Nephron progenitor cell (in vitro differentiated cells): ENCODE measurements around the gene URM1.
"Not testable (repeated sequence)": the region's sequence is repeated elsewhere in the genome, so short reads cannot be mapped to it uniquely, and the experiment has no call there.

Experiments
- DNase-seq: peaks from one replicate; pipeline ENCODE4 v3.0.0; 2021
- H3K27ac Mint-ChIP-seq: 2 replicates; pipeline ENCODE4 v1.8.0; 2021; ENCODE audit warnings: mild to moderate bottlenecking, moderate library complexity, mixed read lengths
- H3K27me3 Mint-ChIP-seq: 2 replicates; pipeline ENCODE4 v1.8.0; 2021; ENCODE audit warnings: mild to moderate bottlenecking, low read depth, mixed read lengths; ENCODE audit not compliant: poor library complexity
- H3K36me3 Mint-ChIP-seq: 2 replicates; pipeline ENCODE4 v1.8.0; 2021; ENCODE audit warnings: low read depth, mixed read lengths
- H3K4me1 Mint-ChIP-seq: 2 replicates; pipeline ENCODE4 v1.8.0; 2021; ENCODE audit warnings: mixed read lengths
- H3K4me3 Mint-ChIP-seq: 2 replicates; pipeline ENCODE4 v1.8.0; 2021; ENCODE audit warnings: mild to moderate bottlenecking, moderate library complexity, mixed read lengths
- H3K9me3 Mint-ChIP-seq: 2 replicates; pipeline ENCODE4 v1.8.0; 2021; ENCODE audit warnings: mild to moderate bottlenecking, moderate library complexity, mixed read lengths
- TF ChIP-seq, protein P1 (sequence below): fragments of 200-600 bp; sonication (generic); IDR thresholded peaks from 2 replicates; pipeline ENCODE4 v1.5.0; 2021; ENCODE audit warnings: antibody characterized with exemption

URM1 gene

GRCh38 chr9:128324401-128324800 lies 46.8 kb upstream of the URM1 start:
- peaks cover 19% of the 10 kb centered on the region for H3K4me1 Mint-ChIP-seq
- peak overlapping the region; percentile 97 for H3K4me3 Mint-ChIP-seq
- no peak for DNase-seq
- peaks cover 17% of the 10 kb centered on the region for H3K36me3 Mint-ChIP-seq
- peaks cover 4% of the 10 kb centered on the region for H3K27me3 Mint-ChIP-seq
- TF ChIP-seq, protein P1, sequence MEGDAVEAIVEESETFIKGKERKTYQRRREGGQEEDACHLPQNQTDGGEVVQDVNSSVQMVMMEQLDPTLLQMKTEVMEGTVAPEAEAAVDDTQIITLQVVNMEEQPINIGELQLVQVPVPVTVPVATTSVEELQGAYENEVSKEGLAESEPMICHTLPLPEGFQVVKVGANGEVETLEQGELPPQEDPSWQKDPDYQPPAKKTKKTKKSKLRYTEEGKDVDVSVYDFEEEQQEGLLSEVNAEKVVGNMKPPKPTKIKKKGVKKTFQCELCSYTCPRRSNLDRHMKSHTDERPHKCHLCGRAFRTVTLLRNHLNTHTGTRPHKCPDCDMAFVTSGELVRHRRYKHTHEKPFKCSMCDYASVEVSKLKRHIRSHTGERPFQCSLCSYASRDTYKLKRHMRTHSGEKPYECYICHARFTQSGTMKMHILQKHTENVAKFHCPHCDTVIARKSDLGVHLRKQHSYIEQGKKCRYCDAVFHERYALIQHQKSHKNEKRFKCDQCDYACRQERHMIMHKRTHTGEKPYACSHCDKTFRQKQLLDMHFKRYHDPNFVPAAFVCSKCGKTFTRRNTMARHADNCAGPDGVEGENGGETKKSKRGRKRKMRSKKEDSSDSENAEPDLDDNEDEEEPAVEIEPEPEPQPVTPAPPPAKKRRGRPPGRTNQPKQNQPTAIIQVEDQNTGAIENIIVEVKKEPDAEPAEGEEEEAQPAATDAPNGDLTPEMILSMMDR = no peak
- H3K27ac Mint-ChIP-seq = peak overlapping the region; percentile 78
- no peaks in the 10 kb centered on the region for H3K9me3 Mint-ChIP-seq

- TF ChIP-seq, protein P1 = no peak
- no peak for DNase-seq
- Mint-ChIP-seq H3K4me1 (peaks cover 19% of the 10 kb centered on the region), H3K36me3 (peaks cover 20% of the 10 kb centered on the region), H3K27me3 (peaks cover 4% of the 10 kb centered on the region), H3K4me3 (peak overlapping the region; percentile 32), H3K9me3 (no peaks in the 10 kb centered on the region), H3K27ac (no peak overlapping the region)
These were observed 45.5 kb upstream of the URM1 start for GRCh38 chr9:128325629-128326028.

DNA sequence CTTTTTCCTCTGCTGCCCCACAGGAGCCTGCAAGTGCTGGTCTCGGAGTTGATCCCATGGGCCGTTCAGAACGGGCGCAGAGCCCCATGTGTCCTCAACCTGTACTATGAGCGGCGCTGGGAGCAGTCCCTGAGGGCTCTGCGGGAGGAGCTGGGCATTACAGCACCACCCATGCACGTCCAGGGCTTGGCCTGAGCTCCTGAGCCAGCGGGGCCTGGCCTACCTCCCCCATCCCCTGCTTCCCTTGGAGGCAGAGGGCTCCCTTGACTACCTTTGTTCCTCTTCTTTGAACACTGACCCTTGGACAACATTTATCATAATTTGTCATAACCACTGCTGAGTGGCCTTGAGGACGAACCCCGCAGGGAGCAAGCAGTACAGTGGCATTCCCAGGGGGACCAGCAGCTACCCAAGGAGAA lies 37.7 kb upstream of the URM1 start:
- TF ChIP-seq, protein P1 = no peak
- Mint-ChIP-seq H3K27ac (peak overlapping the region; percentile 92), H3K36me3 (peaks cover 22% of the 10 kb centered on the region), H3K4me3 (no peak overlapping the region), H3K4me1 (peaks cover 17% of the 10 kb centered on the region), H3K27me3 (peaks cover 3% of the 10 kb centered on the region), H3K9me3 (no peaks in the 10 kb centered on the region)
- peak; percentile 27 for DNase-seq

GRCh38 chr9:128335161-128335560 lies 36.0 kb upstream of the URM1 start:
- H3K9me3 Mint-ChIP-seq = no peaks in the 10 kb centered on the region
- TF ChIP-seq, protein P1 = no peak
- peaks cover 15% of the 10 kb centered on the region for H3K36me3 Mint-ChIP-seq
- H3K4me3 Mint-ChIP-seq = no peak overlapping the region
- H3K27ac Mint-ChIP-seq = no peak overlapping the region
- H3K4me1 Mint-ChIP-seq = peaks cover 24% of the 10 kb centered on the region
- no peak for DNase-seq
- peaks cover 6% of the 10 kb centered on the region for H3K27me3 Mint-ChIP-seq

- Mint-ChIP-seq H3K9me3 (no peaks in the 10 kb centered on the region), H3K4me3 (no peak overlapping the region), H3K27me3 (peaks cover 6% of the 10 kb centered on the region), H3K36me3 (peaks cover 15% of the 10 kb centered on the region), H3K27ac (no peak overlapping the region), H3K4me1 (peaks cover 24% of the 10 kb centered on the region)
- TF ChIP-seq, protein P1 = no peak
- no peak for DNase-seq
These were observed 35.3 kb upstream of the URM1 start for GRCh38 chr9:128335914-128336313.

DNA sequence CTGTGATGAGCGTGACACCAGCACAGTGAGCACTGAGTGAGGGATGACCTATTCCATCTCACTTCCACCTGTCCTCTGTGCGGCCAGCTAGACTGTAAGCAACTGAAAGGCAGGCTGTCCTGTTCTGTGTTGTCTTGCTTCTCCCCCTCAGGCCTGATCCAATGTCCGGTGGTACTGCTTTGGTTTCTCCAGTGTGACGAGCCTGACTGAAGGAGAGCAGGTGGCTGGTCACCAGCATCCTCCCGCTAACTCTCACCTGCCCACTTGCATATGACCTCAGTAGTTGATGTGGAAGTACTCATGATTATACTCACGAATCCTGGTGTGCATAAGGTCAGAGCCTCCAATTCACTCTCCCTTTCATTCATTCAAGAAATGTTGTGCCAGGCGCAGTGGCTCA lies 33.2 kb upstream of the URM1 start:
- TF ChIP-seq, protein P1 = no peak
- Mint-ChIP-seq H3K4me1 (peaks cover 26% of the 10 kb centered on the region), H3K27me3 (peaks cover 6% of the 10 kb centered on the region), H3K9me3 (no peaks in the 10 kb centered on the region), H3K36me3 (peaks cover 6% of the 10 kb centered on the region), H3K27ac (no peak overlapping the region), H3K4me3 (no peak overlapping the region)
- DNase-seq = no peak

DNA sequence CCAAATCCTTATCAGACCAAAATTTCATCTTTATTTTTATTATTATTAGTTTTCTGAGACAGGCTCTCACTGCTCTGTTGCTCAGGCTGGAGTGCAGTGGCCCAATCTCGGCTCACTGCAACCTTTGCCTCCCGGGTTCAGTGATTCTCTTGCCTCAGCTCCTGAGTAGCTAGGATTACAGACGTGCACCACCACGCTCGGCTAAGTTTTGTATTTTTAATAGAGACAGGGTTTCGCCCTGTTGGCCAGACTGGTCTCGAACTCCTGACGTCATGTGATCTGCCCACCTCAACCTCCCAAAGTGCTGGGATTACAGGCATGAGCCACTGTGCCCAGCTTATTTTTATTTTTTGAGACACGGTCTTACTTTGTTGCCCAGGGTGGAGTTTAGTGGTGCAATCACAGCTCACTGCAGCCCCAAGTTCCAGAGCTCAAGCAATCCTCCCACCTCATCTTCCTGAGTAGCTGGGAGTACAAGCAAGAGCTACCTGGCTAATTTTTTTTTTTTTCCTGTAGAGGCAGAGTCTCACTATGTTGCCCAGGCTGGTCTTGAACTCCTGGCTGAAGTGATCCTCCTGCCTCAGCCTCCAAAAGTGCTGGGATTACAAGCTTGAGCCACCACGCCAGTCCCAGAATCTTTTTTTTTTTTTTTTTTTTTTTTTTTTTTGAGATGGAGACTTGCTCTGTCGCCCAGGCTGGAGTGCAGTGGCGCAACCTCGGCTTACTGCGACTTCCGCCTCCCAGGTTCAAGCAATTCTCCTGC lies 32.1 kb upstream of the URM1 start:
- Mint-ChIP-seq H3K4me3 (peak overlapping the region; percentile 84), H3K4me1 (peaks cover 17% of the 10 kb centered on the region), H3K27ac (peak overlapping the region; percentile 59)
- H3K36me3 Mint-ChIP-seq, H3K9me3 Mint-ChIP-seq, DNase-seq, H3K27me3 Mint-ChIP-seq: not testable (repeated sequence)
